ENCODE measurements around the gene WFDC1.
A peak's percentile ranks its signal among the peaks of the same experiment; 100 is the strongest.

The WFDC1 gene

GRCh38 chr16:84272740-84273320 is 21.8 kb upstream of the WFDC1 start:
- DNase-seq (ENCODE audit: low read depth), result no peak

- no peak for DNase-seq (ENCODE audit: low read depth)
Measured at GRCh38 chr16:84274515-84274914, 20.2 kb upstream of the WFDC1 start.

GRCh38 chr16:84275585-84276151 is 19.0 kb upstream of the WFDC1 start:
- DNase-seq (ENCODE audit: low read depth), result no peak

- peak; percentile 17 for DNase-seq (ENCODE audit: low read depth)
Measured at GRCh38 chr16:84277244-84277823, 17.3 kb upstream of the WFDC1 start.

- DNase-seq (ENCODE audit: low read depth), result no peak
Measured at GRCh38 chr16:84278333-84278732, 16.3 kb upstream of the WFDC1 start.

GRCh38 chr16:84278968-84279367 is 15.7 kb upstream of the WFDC1 start:
- DNase-seq (ENCODE audit: low read depth), result no peak

- DNase-seq (ENCODE audit: low read depth), result no peak
Measured at GRCh38 chr16:84279881-84280280, 14.8 kb upstream of the WFDC1 start.

- no peak for DNase-seq (ENCODE audit: low read depth)
Measured at GRCh38 chr16:84281074-84281473, 13.6 kb upstream of the WFDC1 start.

GRCh38 chr16:84282533-84282932 is 12.1 kb upstream of the WFDC1 start:
- DNase-seq (ENCODE audit: low read depth), result no peak

- no peak for DNase-seq (ENCODE audit: low read depth)
Measured at GRCh38 chr16:84283314-84284153, 11.1 kb upstream of the WFDC1 start.

- DNase-seq (ENCODE audit: low read depth), result peak; percentile 34
Measured at GRCh38 chr16:84284154-84284722, 10.4 kb upstream of the WFDC1 start.

GRCh38 chr16:84286578-84287240 is 8.0 kb upstream of the WFDC1 start:
- no peak for DNase-seq (ENCODE audit: low read depth)

GRCh38 chr16:84288902-84289301 is 5.8 kb upstream of the WFDC1 start:
- no peak for DNase-seq (ENCODE audit: low read depth)

- DNase-seq (ENCODE audit: low read depth), result no peak
Measured at GRCh38 chr16:84291226-84291625, 3.5 kb upstream of the WFDC1 start.

- no peak for DNase-seq (ENCODE audit: low read depth)
Measured at GRCh38 chr16:84292011-84292410, 2.7 kb upstream of the WFDC1 start.

GRCh38 chr16:84293406-84293805 is 1.3 kb upstream of the WFDC1 start:
- no peak for DNase-seq (ENCODE audit: low read depth)

- no peak for DNase-seq (ENCODE audit: low read depth)
Measured at GRCh38 chr16:84294117-84294516, 561 bp upstream of the WFDC1 start.

- no peak for DNase-seq (ENCODE audit: low read depth)
Measured at GRCh38 chr16:84295203-84295860, 654 bp downstream of the WFDC1 start.

GRCh38 chr16:84298376-84298899 is 3.8 kb downstream of the WFDC1 start:
- DNase-seq (ENCODE audit: low read depth), result no peak

- no peak for DNase-seq (ENCODE audit: low read depth)
Measured at GRCh38 chr16:84299734-84300440, 5.2 kb downstream of the WFDC1 start.
